IMR-90 (cell line): ENCODE measurements around the gene PARL. TPM values are rescaled to one million over a fixed set of nuclear protein-coding genes. Genes with fewer than 3 reads are reported as not detected.

Source experiments
- ATAC-seq: fragments of 200-7000 bp; cut with Tn5 transposase; 2 replicates; pipeline ENCODE4 v1.9.1; 2020; ENCODE audit warnings: low read depth, mild to moderate bottlenecking, moderate library complexity
- BruUV-seq: library from RNA; stranded (reverse); fragments of 400-500 nt; replicated peaks from 2 replicates; lab custom pipeline; 2021; lab: Mats Ljungman, UMichigan
- CTCF ChIA-PET: fragments of 300-600 bp; formaldehyde crosslinking; extraction: SDS; loops from one replicate; lab custom pipeline; 2021; ENCODE audit warnings: antibody characterized with exemption; lab: Yijun Ruan, JAX
- POLR2A ChIA-PET: fragments of 300-600 bp; sonication (Branson Sonifier 250); formaldehyde crosslinking; loops from one replicate; lab custom pipeline; 2022; ENCODE audit warnings: antibody characterized with exemption; ENCODE audit not compliant: unreplicated experiment; lab: Charles Lee
- DNase-seq: peaks from one replicate; pipeline ENCODE4 v3.0.0; 2013
- H2AFZ ChIP-seq: replicated peaks from 2 replicates; pipeline ENCODE3; 2013; ENCODE audit warnings: low read length, mild to moderate bottlenecking; ENCODE audit not compliant: poor library complexity
- H2AK5ac ChIP-seq: 2 replicates; pipeline ENCODE4 v1.6.1; 2013; ENCODE audit warnings: low read depth, low read length, inconsistent platforms
- H2AK9ac ChIP-seq: replicated peaks from 2 replicates; pipeline ENCODE3; 2013; ENCODE audit warnings: mild to moderate bottlenecking, low read depth, low read length, moderate library complexity; ENCODE audit not compliant: poor library complexity
- H2BK120ac ChIP-seq: 2 replicates; pipeline ENCODE4 v1.6.1; 2013; ENCODE audit warnings: low read depth, low read length, inconsistent platforms
- H2BK15ac ChIP-seq: 3 replicates; pipeline ENCODE4 v1.6.1; 2013; ENCODE audit warnings: low read depth, low read length, inconsistent platforms
- H2BK20ac ChIP-seq: 2 replicates; pipeline ENCODE4 v1.6.1; 2013; ENCODE audit warnings: low read depth, mild to moderate bottlenecking, inconsistent platforms, low read length, moderate library complexity
- H2BK5ac ChIP-seq: 2 replicates; pipeline ENCODE4 v1.6.1; 2013; ENCODE audit warnings: mild to moderate bottlenecking, low read depth, low read length, inconsistent platforms; ENCODE audit not compliant: poor library complexity, severe bottlenecking
- H3K14ac ChIP-seq: replicated peaks from 2 replicates; pipeline ENCODE4 v1.6.1; 2013; ENCODE audit warnings: low read depth, low read length, inconsistent platforms
- H3K18ac ChIP-seq: 2 replicates; pipeline ENCODE4 v1.6.1; 2013; ENCODE audit warnings: low read depth, low read length, control low read depth
- H3K23ac ChIP-seq: 2 replicates; pipeline ENCODE4 v1.6.1; 2013; ENCODE audit warnings: low read depth, low read length, inconsistent platforms
- H3K27ac ChIP-seq: 2 replicates; pipeline ENCODE4 v1.5.1; 2013; ENCODE audit warnings: mild to moderate bottlenecking, control low read depth, low read length; ENCODE audit not compliant: insufficient read depth
- H3K27me3 ChIP-seq: 2 replicates; pipeline ENCODE4 v1.6.1; 2013; ENCODE audit warnings: low read length; ENCODE audit not compliant: control insufficient read depth, insufficient read depth
- H3K36me3 ChIP-seq: 2 replicates; pipeline ENCODE4 v1.6.1; 2013; ENCODE audit warnings: low read length, mixed read lengths; ENCODE audit not compliant: control insufficient read depth, insufficient read depth
- H3K4ac ChIP-seq: 2 replicates; pipeline ENCODE4 v1.6.1; 2013; ENCODE audit warnings: low read depth, low read length, inconsistent platforms
- H3K4me1 ChIP-seq: 2 replicates; pipeline ENCODE4 v1.6.1; 2013; ENCODE audit warnings: low read length, mixed read lengths; ENCODE audit not compliant: control insufficient read depth, insufficient read depth
- H3K4me2 ChIP-seq: 2 replicates; pipeline ENCODE4 v1.6.1; 2013; ENCODE audit warnings: low read depth, mild to moderate bottlenecking, control low read depth, low read length, moderate library complexity
- H3K4me3 ChIP-seq: 2 replicates; pipeline ENCODE4 v1.5.1; 2013; ENCODE audit warnings: low read depth, mild to moderate bottlenecking, control low read depth, low read length, moderate library complexity; ENCODE audit not compliant: insufficient read depth
- H3K56ac ChIP-seq: 2 replicates; pipeline ENCODE4 v1.6.1; 2013; ENCODE audit warnings: low read length, inconsistent platforms; ENCODE audit not compliant: insufficient read depth; ENCODE audit errors: extremely low read depth
- H3K79me1 ChIP-seq, 2 experiments: 2 replicates each; pipeline ENCODE4 v1.6.1; 2013; ENCODE audit warnings: low read length in 2 of 2, inconsistent platforms in 1 of 2, low read depth in 1 of 2
- H3K9ac ChIP-seq: 2 replicates; pipeline ENCODE4 v1.6.1; 2013; ENCODE audit warnings: low read depth, low read length, control low read depth
- H3K9me1 ChIP-seq: 2 replicates; pipeline ENCODE4 v1.6.1; 2013; ENCODE audit warnings: low read length, inconsistent platforms; ENCODE audit not compliant: insufficient read depth
- H3K9me3 ChIP-seq: 2 replicates; pipeline ENCODE4 v1.6.1; 2013; ENCODE audit warnings: low read length; ENCODE audit not compliant: control insufficient read depth, insufficient read depth
- H4K20me1 ChIP-seq: 2 replicates; pipeline ENCODE4 v1.6.1; 2013; ENCODE audit warnings: low read length, inconsistent platforms; ENCODE audit not compliant: insufficient read depth
- H4K5ac ChIP-seq: 2 replicates; pipeline ENCODE4 v1.6.1; 2013; ENCODE audit warnings: mild to moderate bottlenecking, low read depth, low read length, control low read depth
- H4K8ac ChIP-seq, 2 experiments: 2 replicates each; pipeline ENCODE4 v1.6.1; 2013; ENCODE audit warnings: low read depth in 2 of 2, low read length in 2 of 2, control low read depth in 1 of 2, inconsistent platforms in 1 of 2
- H4K91ac ChIP-seq: 2 replicates; pipeline ENCODE4 v1.6.1; 2013; ENCODE audit warnings: low read depth, low read length, inconsistent platforms; ENCODE audit not compliant: insufficient read depth
- BHLHE40 ChIP-seq: fragments of 150-350 bp; IDR thresholded peaks from 2 replicates; pipeline ENCODE4 v1.6.1; 2016; ENCODE audit warnings: mild to moderate bottlenecking, low read depth, low read length
- MAFK ChIP-seq: IDR thresholded peaks from 2 replicates; pipeline ENCODE4 v1.6.1; 2012; ENCODE audit warnings: low read depth, low read length, improper control_type of control experiment
- MAZ ChIP-seq: IDR thresholded peaks from 2 replicates; pipeline ENCODE4 v1.6.1; 2012; ENCODE audit warnings: low read depth, mild to moderate bottlenecking, low read length, improper control_type of control experiment, moderate library complexity, borderline replicate concordance
- NFE2L2 ChIP-seq: fragments of 150-350 bp; IDR thresholded peaks from 2 replicates; pipeline ENCODE4 v1.6.1; 2016; ENCODE audit warnings: low read depth, mild to moderate bottlenecking, low read length
- POLR2A ChIP-seq: IDR thresholded peaks from 2 replicates; pipeline ENCODE4 v1.6.1; 2012; ENCODE audit warnings: mild to moderate bottlenecking, low read depth, low read length
- RCOR1 ChIP-seq: IDR thresholded peaks from 2 replicates; pipeline ENCODE4 v1.6.1; 2012; ENCODE audit warnings: mild to moderate bottlenecking, low read length, improper control_type of control experiment; ENCODE audit not compliant: insufficient replicate concordance
- WGBS, 2 experiments: methylation state at CpG; one replicate each; pipeline versions ENCODE4 v1.1.5 to v1.1.7; 2013; ENCODE audit warnings: missing lambda C conversion rate in 2 of 2; ENCODE audit not compliant: insufficient read length in 1 of 2; ENCODE audit errors: extremely low coverage in 2 of 2; 5-methylcytosine and 5-hydroxymethylcytosine counted together
- dilution Hi-C: fragments of 300-500 bp; cut with HindIII; formaldehyde crosslinking; loops from one replicate; pipeline ENCODE4 v1.14.3; 2018; ENCODE audit warnings: low sequenced_read_pairs; ENCODE audit not compliant: unreplicated experiment
- in situ Hi-C: fragments of 300-500 bp; cut with MboI; formaldehyde crosslinking; loops from 3 replicates; pipeline ENCODE4 v1.14.3; 2019; ENCODE audit warnings: low sequenced_read_pairs, inconsistent platforms, mixed read lengths
- intact Hi-C: fragments of 100-400 bp; cut with micrococcal nuclease; formaldehyde crosslinking; loops from 2 replicates; pipeline ENCODE4 v1.10.0; 2022
- polyA plus RNA-seq, 3 experiments: library from polyadenylated mRNA; depleted of rRNA; stranded (reverse); fragments of >200 nt; gene quantifications; 2 replicates each; pipeline ENCODE4 v1.2.3, GENCODE V29; 2012; ENCODE audit warnings: low replicate concordance in 1 of 3
- total RNA-seq: library from RNA; depleted of rRNA; stranded (reverse); fragments of >200 nt; gene quantifications from 2 replicates; pipeline ENCODE4 v1.2.3, GENCODE V29; 2012
- TF ChIP-seq, protein P1 (sequence below): fragments of 150-350 bp; IDR thresholded peaks from 2 replicates; pipeline ENCODE4 v1.6.1; 2016; ENCODE audit warnings: low read depth, mild to moderate bottlenecking, low read length, moderate library complexity, borderline replicate concordance
- TF ChIP-seq, protein P2 (sequence below): fragments of 150-350 bp; IDR thresholded peaks from 2 replicates; pipeline ENCODE4 v1.6.1; 2017; ENCODE audit warnings: mild to moderate bottlenecking, antibody characterized with exemption, low read length, low read depth

The PARL gene
- total and polyA plus RNA-seq, 2 of the 4 experiments (the other 2 are of a cell fraction), result 35.5 to 42.6 TPM

DNA sequence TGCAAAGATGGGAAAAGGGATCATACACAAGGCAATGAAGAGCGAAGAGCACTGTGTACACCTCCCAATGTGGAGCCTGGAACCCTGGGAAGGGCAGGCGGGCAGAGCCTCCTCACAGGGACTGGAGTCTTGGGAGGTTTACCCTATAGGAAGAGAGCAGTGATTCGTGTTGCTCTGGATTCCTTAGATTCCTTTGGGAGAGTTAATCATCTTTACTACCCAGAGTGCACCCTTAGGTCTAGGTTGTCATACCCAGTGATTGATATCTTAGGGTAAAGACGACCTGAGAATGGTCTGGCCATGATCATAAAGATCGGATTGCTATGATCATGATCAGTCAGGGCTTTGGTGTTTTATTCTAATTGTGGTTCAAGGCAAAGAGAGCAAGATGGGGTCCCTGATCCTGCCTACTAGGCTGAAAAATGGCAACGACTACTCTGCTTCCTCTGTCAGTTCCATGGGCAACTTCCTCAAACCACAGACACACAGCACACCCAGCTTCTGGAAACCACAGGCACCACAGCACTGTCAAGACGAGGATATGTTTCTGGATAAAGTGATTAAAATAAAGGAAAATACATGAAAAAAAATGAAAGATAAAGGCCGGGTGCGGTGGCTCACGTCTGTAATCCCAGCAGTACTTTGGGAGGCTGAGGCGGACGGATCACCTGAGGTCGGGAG is 38.9 kb downstream of the PARL start:
- H3K9ac ChIP-seq, result no peak overlapping the region
- peak; percentile 82 for ATAC-seq
- in situ Hi-C loops, result no loop called here

More for the DNA sequence above, 38.9 kb downstream of the PARL start:
- Histone ChIP-seq H3K27me3 (no peaks in the 10 kb centered on the region), H3K4me3 (no peak overlapping the region), H2AK9ac (no peak overlapping the region), H4K5ac (no peak overlapping the region), H2BK5ac (peak overlapping the region; percentile 61), H3K4ac (peak overlapping the region; percentile 40), H2BK20ac (peak overlapping the region; percentile 55; the same call in 1 of the 2 replicates), H3K36me3 (peaks cover 21% of the 10 kb centered on the region), H2BK120ac (peak overlapping the region; percentile 67; the same call in 1 of the 2 replicates), H2AK5ac (peak overlapping the region; percentile 85), H4K20me1 (0 out of 2 replicates have a peak, but pooled peaks cover 3% of the 10 kb centered on the region), H3K9me3 (no peaks in the 10 kb centered on the region), H3K56ac (no peak overlapping the region), H3K79me1 (peaks cover 12 to 15% of the 10 kb centered on the region in 2 experiments), H3K4me2 (no peak overlapping the region), H3K14ac (peak overlapping the region; percentile 49), H3K27ac (peak overlapping the region; percentile 37; the same call in 1 of the 2 replicates), H3K9me1 (peaks cover 9% of the 10 kb centered on the region; the same call in 1 of the 2 replicates), H3K18ac (0 out of 2 replicates have a peak overlapping the region, but pooled peaks have one; percentile 1), H4K8ac (peak overlapping the region in 1 of 2 experiments; percentile 19; a peak in 1 of 4 replicates), H3K4me1 (peaks cover 8% of the 10 kb centered on the region), H2BK15ac (no peak overlapping the region; the same call in 2 of the 3 replicates), H4K91ac (peak overlapping the region; percentile 50), H2AFZ (no peak overlapping the region), H3K23ac (no peak overlapping the region)
- no TSS peak for BruUV-seq
- TF ChIP-seq MAFK (no peak), MAZ (no peak), NFE2L2 (no peak), BHLHE40 (no peak), POLR2A (no peak), RCOR1 (no peak)
- TF ChIP-seq, protein P1, sequence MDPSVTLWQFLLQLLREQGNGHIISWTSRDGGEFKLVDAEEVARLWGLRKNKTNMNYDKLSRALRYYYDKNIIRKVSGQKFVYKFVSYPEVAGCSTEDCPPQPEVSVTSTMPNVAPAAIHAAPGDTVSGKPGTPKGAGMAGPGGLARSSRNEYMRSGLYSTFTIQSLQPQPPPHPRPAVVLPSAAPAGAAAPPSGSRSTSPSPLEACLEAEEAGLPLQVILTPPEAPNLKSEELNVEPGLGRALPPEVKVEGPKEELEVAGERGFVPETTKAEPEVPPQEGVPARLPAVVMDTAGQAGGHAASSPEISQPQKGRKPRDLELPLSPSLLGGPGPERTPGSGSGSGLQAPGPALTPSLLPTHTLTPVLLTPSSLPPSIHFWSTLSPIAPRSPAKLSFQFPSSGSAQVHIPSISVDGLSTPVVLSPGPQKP, result no peak
- TF ChIP-seq, protein P2, sequence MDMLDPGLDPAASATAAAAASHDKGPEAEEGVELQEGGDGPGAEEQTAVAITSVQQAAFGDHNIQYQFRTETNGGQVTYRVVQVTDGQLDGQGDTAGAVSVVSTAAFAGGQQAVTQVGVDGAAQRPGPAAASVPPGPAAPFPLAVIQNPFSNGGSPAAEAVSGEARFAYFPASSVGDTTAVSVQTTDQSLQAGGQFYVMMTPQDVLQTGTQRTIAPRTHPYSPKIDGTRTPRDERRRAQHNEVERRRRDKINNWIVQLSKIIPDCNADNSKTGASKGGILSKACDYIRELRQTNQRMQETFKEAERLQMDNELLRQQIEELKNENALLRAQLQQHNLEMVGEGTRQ, result no peak
- POLR2A ChIA-PET, result no interaction called here
- dilution Hi-C loops, result no loop called here
- DNase-seq, result peak; percentile 31
- intact Hi-C loops, result no loop called here
- CTCF ChIA-PET, result no interaction called here
- no CpG with 5 or more reads among the region's 13 CpGs for WGBS, 2 experiments
